Kidney epithelial cell (primary cell): ENCODE measurements around the gene NFIB. TPM values are rescaled to one million over a fixed set of nuclear protein-coding genes. Genes with fewer than 3 reads are reported as not detected.

Experiments
- DNase-seq: peaks from one replicate; pipeline ENCODE4 v3.0.0-alpha.2; 2010; ENCODE audit warnings: low read depth
- H3K27me3 ChIP-seq: 2 replicates; pipeline ENCODE4 v1.6.0; 2011; ENCODE audit warnings: low read length; ENCODE audit not compliant: control insufficient read depth, insufficient read depth
- H3K36me3 ChIP-seq: 2 replicates; pipeline ENCODE4 v1.5.1; 2011; ENCODE audit warnings: low read length; ENCODE audit not compliant: control insufficient read depth, insufficient read depth
- H3K4me3 ChIP-seq: 2 replicates; pipeline ENCODE4 v1.5.1; 2011; ENCODE audit warnings: low read depth, mild to moderate bottlenecking, control low read depth, low read length
- total RNA-seq: library from RNA; depleted of rRNA; stranded (reverse); fragments of >200 nt; gene quantifications from 2 replicates; pipeline ENCODE4 v1.2.3, GENCODE V29; 2015
- TF ChIP-seq, protein P1 (sequence below): IDR thresholded peaks from 2 replicates; pipeline ENCODE4 v1.5.1; 2011; ENCODE audit warnings: mild to moderate bottlenecking, moderate library complexity, low read length, control low read depth, inconsistent platforms; ENCODE audit not compliant: insufficient read depth, poor library complexity, severe bottlenecking

The NFIB gene
- total RNA-seq, 1 donor from 2014 or later, result 3.3 TPM

DNA sequence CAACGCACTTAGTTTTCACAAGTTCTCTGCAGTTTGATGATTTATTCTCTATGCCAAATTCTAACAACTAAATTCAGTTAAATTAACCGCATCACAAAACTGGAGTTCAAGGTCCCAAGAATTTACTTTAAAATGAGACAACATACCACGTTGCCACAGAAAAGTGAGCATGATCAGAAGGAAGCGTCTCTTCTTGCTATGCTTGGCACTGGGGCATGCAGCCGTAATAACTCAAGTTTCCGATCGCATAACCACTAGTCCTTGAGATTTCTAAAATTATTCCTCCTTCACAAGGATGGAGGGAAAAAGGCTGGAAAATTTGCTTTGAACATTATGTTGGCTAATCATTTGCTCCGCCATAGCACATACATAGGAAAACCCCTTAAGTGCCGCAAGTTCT lies 13.9 kb downstream of the NFIB start:
- Histone ChIP-seq H3K27me3 (peaks cover 4% of the 10 kb centered on the region), H3K36me3 (no peaks in the 10 kb centered on the region), H3K4me3 (no peak overlapping the region)
- DNase-seq, result no peak
- TF ChIP-seq, protein P1, sequence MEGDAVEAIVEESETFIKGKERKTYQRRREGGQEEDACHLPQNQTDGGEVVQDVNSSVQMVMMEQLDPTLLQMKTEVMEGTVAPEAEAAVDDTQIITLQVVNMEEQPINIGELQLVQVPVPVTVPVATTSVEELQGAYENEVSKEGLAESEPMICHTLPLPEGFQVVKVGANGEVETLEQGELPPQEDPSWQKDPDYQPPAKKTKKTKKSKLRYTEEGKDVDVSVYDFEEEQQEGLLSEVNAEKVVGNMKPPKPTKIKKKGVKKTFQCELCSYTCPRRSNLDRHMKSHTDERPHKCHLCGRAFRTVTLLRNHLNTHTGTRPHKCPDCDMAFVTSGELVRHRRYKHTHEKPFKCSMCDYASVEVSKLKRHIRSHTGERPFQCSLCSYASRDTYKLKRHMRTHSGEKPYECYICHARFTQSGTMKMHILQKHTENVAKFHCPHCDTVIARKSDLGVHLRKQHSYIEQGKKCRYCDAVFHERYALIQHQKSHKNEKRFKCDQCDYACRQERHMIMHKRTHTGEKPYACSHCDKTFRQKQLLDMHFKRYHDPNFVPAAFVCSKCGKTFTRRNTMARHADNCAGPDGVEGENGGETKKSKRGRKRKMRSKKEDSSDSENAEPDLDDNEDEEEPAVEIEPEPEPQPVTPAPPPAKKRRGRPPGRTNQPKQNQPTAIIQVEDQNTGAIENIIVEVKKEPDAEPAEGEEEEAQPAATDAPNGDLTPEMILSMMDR, result no peak

GRCh38 chr9:14298601-14299022 lies 15.3 kb downstream of the NFIB start:
- H3K27me3 ChIP-seq, result peaks cover 4% of the 10 kb centered on the region
- no peaks in the 10 kb centered on the region for H3K36me3 ChIP-seq
- no peak overlapping the region for H3K4me3 ChIP-seq
- no peak for DNase-seq
- TF ChIP-seq, protein P1, result no peak

DNA sequence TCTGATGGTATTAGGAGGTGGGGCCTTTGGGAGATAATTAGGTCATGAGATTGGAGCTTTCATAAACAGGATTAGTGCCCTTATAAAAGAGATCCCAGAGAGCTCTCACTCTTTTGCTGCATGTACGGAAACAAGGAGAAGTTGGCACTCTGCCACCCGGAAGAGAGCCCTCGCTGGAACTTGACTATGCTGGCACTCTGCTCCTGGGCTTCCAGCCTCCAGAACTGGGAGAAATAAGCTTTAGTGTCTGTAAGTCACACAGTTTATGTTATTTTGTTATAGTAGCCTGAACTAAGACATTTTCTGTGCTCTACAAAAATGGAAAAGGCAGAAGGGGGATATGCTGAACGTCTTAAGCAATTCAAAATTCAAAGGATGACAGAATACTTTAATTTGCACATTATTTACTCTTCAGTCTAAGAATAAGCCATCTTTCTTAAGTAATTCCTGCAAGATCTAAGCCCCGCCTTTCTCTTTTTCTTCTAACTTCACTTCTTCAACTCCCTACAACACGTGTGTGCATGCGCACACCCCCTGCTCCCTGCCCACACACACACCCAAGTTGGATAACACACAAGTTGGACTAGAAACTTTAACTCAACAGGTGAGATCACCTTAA lies 17.3 kb downstream of the NFIB start:
- H3K4me3 ChIP-seq, result no peak overlapping the region

GRCh38 chr9:14294659-14295058 lies 19.3 kb downstream of the NFIB start:
- no peaks in the 10 kb centered on the region for H3K36me3 ChIP-seq
- DNase-seq, result no peak
- H3K27me3 ChIP-seq, result peaks cover 4% of the 10 kb centered on the region
- no peak overlapping the region for H3K4me3 ChIP-seq
- TF ChIP-seq, protein P1, result no peak

More for the DNA sequence above, 17.3 kb downstream of the NFIB start:
- peaks cover 4% of the 10 kb centered on the region for H3K27me3 ChIP-seq
- DNase-seq, result no peak
- TF ChIP-seq, protein P1, result no peak
- no peaks in the 10 kb centered on the region for H3K36me3 ChIP-seq

GRCh38 chr9:14293801-14294200 lies 20.1 kb downstream of the NFIB start:
- Histone ChIP-seq H3K4me3 (no peak overlapping the region), H3K27me3 (peaks cover 4% of the 10 kb centered on the region), H3K36me3 (no peaks in the 10 kb centered on the region)
- DNase-seq, result no peak
- TF ChIP-seq, protein P1, result no peak

DNA sequence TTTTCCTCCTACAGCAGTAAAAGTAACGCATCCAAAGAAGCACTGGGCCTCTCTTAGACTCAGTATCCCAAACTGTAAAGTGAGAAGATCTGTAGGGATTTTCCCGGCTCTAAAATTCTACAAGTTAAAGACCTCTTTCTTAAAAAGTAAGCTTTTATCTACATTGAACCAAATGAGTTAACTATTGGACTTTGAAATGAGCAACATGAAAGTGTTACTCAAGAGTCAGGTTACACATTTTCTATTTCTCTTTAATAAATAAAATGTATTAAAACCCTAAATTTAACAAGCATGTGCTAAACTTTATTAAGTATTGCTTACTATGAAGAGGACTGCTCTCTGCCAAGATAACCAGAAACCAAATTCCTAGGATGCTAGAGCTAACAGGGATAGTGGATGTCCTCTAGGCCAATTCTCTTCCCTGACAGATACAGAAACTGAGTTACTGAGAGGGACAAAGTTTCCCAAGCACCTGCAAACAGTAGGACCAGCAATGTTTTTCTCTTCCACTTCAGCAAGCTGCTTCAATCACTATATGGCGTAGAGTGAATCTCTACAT lies 21.7 kb downstream of the NFIB start:
- H3K4me3 ChIP-seq, result no peak overlapping the region
- H3K36me3 ChIP-seq, result no peaks in the 10 kb centered on the region
- DNase-seq, result no peak
- TF ChIP-seq, protein P1, result no peak
- no peaks in the 10 kb centered on the region for H3K27me3 ChIP-seq
